ENCODE measurements around the gene TRIM41.

The TRIM41 gene

DNA sequence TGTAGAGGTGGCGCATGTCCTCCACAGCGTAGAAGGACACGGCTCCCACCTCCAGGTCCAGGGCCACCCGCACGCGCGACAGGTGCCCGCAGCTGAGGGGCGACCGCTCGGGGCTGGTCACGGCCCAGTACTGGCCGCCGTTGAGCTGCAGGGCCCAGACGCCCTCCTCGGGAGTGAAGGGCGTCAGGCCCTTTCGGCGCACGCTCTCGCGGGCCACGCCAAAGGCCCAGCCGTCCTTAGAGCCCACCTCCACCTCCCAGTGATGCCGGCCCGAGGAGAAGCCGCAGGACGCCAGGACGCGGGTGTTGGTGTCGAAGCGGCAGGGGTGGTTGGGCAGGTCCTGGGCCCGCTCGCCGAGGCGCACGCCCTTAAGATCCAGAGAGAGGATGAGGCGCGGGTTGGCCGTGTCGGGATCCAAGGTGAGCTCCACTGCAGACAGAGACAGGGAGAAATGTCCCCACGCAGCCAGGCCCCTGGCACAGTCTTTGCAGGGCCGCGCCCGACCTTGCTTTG is 27.8 kb upstream of the TRIM41 start:
- Histone ChIP-seq H3K4me1 (ENCODE audit: control insufficient read depth, insufficient read depth, low read length) (peaks cover 38% of the 10 kb centered on the region), H3K9ac (ENCODE audit: low read length) (no peak overlapping the region), H3K27me3 (ENCODE audit: control insufficient read depth, insufficient read depth, low read length) (peaks cover 31% of the 10 kb centered on the region), H3K36me3 (ENCODE audit: control insufficient read depth, insufficient read depth, low read length) (no peaks in the 10 kb centered on the region), H3K27ac (ENCODE audit: low read depth, low read length) (no peak overlapping the region), H3K9me3 (ENCODE audit: control insufficient read depth, insufficient read depth, low read depth, low read length) (no peaks in the 10 kb centered on the region), H3K4me3 (ENCODE audit: low read depth, low read length) (no peak overlapping the region)

DNA sequence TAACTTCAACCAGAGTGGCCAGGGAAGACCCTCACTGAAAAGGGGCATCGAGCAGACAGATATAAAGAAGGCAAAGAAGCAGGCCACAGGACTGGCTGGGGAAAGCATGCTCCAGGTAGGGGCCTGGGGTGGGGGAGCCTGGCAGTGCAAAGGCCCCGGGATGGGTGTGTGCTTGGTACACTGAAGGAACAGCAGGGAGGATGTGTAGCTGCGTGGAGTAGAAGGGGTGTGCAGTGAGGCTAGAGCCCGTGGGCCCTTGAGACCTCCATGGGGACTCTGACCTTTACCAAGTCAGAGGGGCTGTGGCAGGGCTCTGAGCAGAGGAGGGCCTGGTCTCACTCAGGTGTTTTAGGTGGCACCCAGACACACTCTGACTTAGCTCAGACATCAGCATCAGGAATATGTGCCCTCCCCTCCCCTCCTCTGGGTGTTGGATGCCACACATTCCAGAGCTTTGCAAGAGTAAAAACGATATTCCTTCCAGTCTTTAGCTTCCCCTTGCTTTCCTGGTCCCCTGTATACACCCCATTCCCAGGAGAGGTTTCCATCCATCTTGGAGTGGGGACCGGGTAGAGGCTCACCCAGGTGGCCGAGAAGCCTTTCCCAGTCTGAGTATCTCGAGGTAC is 25.6 kb upstream of the TRIM41 start:
- H3K9ac ChIP-seq (ENCODE audit: low read length) = no peak overlapping the region
- H3K27me3 ChIP-seq (ENCODE audit: control insufficient read depth, insufficient read depth, low read length) = peaks cover 41% of the 10 kb centered on the region
- H3K27ac ChIP-seq (ENCODE audit: low read depth, low read length) = no peak overlapping the region
- peaks cover 47% of the 10 kb centered on the region for H3K4me1 ChIP-seq (ENCODE audit: control insufficient read depth, insufficient read depth, low read length)
- no peaks in the 10 kb centered on the region for H3K9me3 ChIP-seq (ENCODE audit: control insufficient read depth, insufficient read depth, low read depth, low read length)
- H3K36me3 ChIP-seq (ENCODE audit: control insufficient read depth, insufficient read depth, low read length) = no peaks in the 10 kb centered on the region
- H3K4me3 ChIP-seq (ENCODE audit: low read depth, low read length) = no peak overlapping the region; the same call in 1 of the 2 replicates

DNA sequence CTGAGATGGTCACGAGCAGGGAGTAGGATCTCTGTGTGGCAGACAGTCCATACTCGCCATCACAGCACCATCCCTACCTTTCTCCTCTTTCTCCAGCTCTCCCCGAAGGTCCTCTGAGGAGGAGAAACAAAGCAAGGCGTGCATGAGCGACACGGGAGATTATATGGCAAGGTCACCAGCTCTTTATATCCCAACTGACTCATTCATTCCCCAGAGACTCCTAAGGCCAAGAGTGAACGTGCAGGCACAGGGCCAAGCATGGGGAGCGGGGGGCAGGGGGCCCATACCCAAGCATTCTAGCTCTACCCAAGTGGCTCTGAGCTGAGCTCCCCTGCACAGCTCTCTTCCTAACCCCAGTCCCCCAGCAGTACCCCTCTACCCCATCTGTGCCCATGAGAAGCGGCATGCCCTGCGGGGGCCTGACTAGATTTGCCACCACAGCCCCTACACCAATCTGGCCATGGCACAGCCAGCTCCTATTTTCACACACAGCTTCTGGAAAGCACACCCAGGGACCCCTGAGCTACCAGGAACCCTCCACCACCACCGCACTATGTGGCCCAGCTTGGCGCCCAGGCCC is 24.9 kb upstream of the TRIM41 start:
- H3K9ac ChIP-seq (ENCODE audit: low read length) = no peak overlapping the region
- H3K4me3 ChIP-seq (ENCODE audit: low read depth, low read length) = no peak overlapping the region
- no peak overlapping the region for H3K27ac ChIP-seq (ENCODE audit: low read depth, low read length)
- no peaks in the 10 kb centered on the region for H3K9me3 ChIP-seq (ENCODE audit: control insufficient read depth, insufficient read depth, low read depth, low read length)
- peaks cover 43% of the 10 kb centered on the region for H3K4me1 ChIP-seq (ENCODE audit: control insufficient read depth, insufficient read depth, low read length)
- H3K36me3 ChIP-seq (ENCODE audit: control insufficient read depth, insufficient read depth, low read length) = no peaks in the 10 kb centered on the region
- peaks cover 43% of the 10 kb centered on the region for H3K27me3 ChIP-seq (ENCODE audit: control insufficient read depth, insufficient read depth, low read length)

DNA sequence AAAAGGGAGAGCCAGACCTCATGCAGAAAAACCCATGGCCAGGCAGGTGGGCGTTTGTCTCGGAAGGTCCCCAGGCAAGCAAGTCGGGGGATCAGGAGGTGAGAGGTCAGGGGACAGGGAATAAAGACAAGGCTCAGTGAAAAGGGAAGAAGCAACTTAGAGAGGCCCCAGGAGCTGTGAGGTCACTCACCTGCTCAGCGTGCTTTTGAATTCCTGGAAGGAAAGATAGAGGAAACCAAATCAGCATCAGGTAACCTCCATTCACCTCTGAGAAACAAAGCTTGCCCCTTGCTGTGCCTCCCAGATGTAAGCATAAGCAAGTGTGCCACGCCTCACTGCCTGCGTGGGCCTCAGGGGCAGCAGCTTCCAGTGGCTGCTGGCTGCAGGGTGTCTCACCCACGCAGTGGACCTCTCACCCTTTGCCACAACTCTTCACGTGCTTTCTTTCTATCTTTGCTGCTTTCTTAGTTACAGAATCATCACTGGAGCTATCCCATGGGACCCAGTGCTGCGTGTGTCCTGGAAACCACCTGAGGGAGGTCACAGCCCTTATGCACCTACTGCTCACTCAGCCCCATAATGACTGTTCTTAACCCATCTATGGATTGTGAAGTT is 24.1 kb upstream of the TRIM41 start:
- H3K36me3 ChIP-seq (ENCODE audit: control insufficient read depth, insufficient read depth, low read length) = no peaks in the 10 kb centered on the region
- no peak overlapping the region for H3K9ac ChIP-seq (ENCODE audit: low read length)
- peaks cover 43% of the 10 kb centered on the region for H3K4me1 ChIP-seq (ENCODE audit: control insufficient read depth, insufficient read depth, low read length)
- H3K4me3 ChIP-seq (ENCODE audit: low read depth, low read length) = no peak overlapping the region
- no peaks in the 10 kb centered on the region for H3K9me3 ChIP-seq (ENCODE audit: control insufficient read depth, insufficient read depth, low read depth, low read length)
- peaks cover 52% of the 10 kb centered on the region for H3K27me3 ChIP-seq (ENCODE audit: control insufficient read depth, insufficient read depth, low read length)
- no peak overlapping the region for H3K27ac ChIP-seq (ENCODE audit: low read depth, low read length)

DNA sequence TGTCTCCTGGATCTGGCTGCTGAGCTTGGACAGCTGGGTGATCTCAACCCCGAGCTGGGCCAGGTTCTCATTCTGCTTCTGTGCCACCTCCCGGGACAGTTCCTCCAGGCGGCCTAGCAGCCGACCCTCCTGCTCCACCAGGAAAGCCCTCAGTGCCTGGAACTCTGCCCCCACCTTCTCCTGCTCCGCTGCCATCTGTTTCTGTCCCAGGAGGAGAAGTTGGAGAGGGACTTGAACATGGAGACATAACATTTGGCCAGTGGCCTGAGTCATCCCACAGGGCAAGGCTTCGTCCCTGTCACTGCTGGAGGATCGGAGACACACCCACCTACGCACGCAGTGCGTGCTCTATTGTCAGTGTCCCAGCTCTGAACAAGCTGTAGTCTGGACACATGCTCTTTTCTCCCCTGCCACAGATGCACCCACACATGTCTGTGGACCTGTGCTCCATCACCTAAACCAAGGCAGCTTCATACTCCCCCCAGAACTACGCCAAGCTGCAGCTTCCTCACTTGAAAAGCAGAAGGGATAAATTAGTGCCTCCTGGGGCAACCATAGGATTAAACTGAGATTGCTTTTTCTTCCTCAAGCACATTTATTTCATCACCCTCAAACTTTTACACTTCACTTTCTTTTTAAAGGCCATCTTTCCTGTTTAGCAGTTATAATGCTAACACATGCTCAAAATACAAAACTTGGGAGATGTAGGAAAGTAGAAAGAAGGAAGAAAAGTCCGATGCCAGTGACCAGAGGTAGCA is 23.0 kb upstream of the TRIM41 start:
- H3K36me3 ChIP-seq (ENCODE audit: control insufficient read depth, insufficient read depth, low read length) = no peaks in the 10 kb centered on the region

DNA sequence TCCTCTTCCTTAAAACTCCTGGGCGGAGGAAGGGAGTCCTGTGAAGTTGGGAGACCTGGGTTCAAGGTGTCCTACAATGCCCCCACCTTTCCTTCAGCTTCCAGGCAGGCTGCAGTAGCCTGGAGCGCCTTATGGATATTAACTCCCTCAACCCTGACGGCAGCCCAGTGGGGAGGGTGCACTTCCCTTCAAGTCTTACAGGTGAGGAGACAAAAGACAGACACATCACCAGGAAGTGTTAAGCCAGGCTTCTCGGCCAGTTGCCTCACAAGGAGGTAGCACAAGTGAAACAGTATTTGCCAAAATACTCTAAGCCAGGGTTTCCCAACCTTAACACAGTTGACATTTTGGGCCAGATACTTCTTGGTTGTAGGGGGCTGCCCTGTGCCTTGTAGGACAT is 22.3 kb upstream of the TRIM41 start:
- Histone ChIP-seq H3K9ac (ENCODE audit: low read length) (no peak overlapping the region), H3K27me3 (ENCODE audit: control insufficient read depth, insufficient read depth, low read length) (peaks cover 70% of the 10 kb centered on the region), H3K4me1 (ENCODE audit: control insufficient read depth, insufficient read depth, low read length) (peaks cover 48% of the 10 kb centered on the region), H3K27ac (ENCODE audit: low read depth, low read length) (no peak overlapping the region), H3K36me3 (ENCODE audit: control insufficient read depth, insufficient read depth, low read length) (no peaks in the 10 kb centered on the region), H3K4me3 (ENCODE audit: low read depth, low read length) (no peak overlapping the region), H3K9me3 (ENCODE audit: control insufficient read depth, insufficient read depth, low read depth, low read length) (no peaks in the 10 kb centered on the region)

More for the DNA sequence above, 23.0 kb upstream of the TRIM41 start:
- peaks cover 43% of the 10 kb centered on the region for H3K4me1 ChIP-seq (ENCODE audit: control insufficient read depth, insufficient read depth, low read length)
- H3K9ac ChIP-seq (ENCODE audit: low read length) = no peak overlapping the region
- no peak overlapping the region for H3K4me3 ChIP-seq (ENCODE audit: low read depth, low read length)
- no peak overlapping the region for H3K27ac ChIP-seq (ENCODE audit: low read depth, low read length)
- peaks cover 62% of the 10 kb centered on the region for H3K27me3 ChIP-seq (ENCODE audit: control insufficient read depth, insufficient read depth, low read length)
- H3K9me3 ChIP-seq (ENCODE audit: control insufficient read depth, insufficient read depth, low read depth, low read length) = no peaks in the 10 kb centered on the region

DNA sequence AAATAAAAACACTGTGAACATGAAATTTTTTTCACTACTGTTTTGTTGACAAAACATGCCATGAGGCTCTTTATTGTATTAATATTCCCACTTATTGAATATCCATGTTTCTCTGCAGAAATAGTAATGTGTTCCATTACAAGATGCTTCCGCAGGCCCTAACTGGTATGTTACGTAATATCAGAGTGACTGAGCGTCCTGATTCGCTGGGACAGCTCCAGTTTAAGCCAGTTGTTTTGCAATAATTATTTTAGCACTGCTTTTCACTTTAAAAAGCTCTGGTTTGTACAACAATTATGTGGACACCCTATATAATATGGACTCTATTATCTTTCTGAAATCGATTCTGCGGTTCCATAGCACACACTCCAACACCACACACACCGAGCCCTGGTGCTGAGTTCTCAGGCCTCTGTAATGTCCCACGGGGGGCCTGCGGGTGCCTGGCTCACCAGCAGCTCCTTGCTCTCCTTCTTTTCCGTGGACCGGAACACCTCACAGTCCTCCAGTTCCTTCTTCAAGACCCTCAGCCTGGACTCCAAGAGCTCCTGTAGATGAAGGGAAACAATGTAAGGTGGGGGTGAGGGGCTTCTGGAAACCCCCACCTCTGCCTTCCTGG is 19.9 kb upstream of the TRIM41 start:
- no peaks in the 10 kb centered on the region for H3K9me3 ChIP-seq (ENCODE audit: control insufficient read depth, insufficient read depth, low read depth, low read length)
- H3K36me3 ChIP-seq (ENCODE audit: control insufficient read depth, insufficient read depth, low read length) = no peaks in the 10 kb centered on the region
- H3K27ac ChIP-seq (ENCODE audit: low read depth, low read length) = no peak overlapping the region
- peaks cover 39% of the 10 kb centered on the region for H3K4me1 ChIP-seq (ENCODE audit: control insufficient read depth, insufficient read depth, low read length)
- H3K27me3 ChIP-seq (ENCODE audit: control insufficient read depth, insufficient read depth, low read length) = peaks cover 75% of the 10 kb centered on the region
- H3K4me3 ChIP-seq (ENCODE audit: low read depth, low read length) = peak overlapping the region; percentile 80
- no peak overlapping the region for H3K9ac ChIP-seq (ENCODE audit: low read length)

DNA sequence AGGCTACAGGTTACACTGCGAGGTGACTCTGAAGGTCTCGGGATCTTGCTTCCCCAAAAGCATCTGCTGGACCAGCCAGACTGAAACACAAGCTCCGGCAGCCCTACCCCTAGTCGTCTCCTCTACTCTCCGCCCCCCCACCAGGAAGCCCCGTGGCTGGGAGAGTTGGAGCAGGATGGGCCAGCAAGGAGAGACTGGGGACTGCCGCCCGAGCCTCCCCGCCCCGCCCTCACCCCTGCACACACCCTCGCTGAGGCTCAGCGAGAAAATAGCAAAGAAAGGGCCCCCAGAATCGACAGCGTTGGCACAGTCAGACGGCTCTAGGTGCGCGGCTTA is 19.3 kb upstream of the TRIM41 start:
- Histone ChIP-seq H3K9me3 (ENCODE audit: control insufficient read depth, insufficient read depth, low read depth, low read length) (no peaks in the 10 kb centered on the region), H3K9ac (ENCODE audit: low read length) (no peak overlapping the region), H3K4me3 (ENCODE audit: low read depth, low read length) (peak overlapping the region; percentile 80), H3K27me3 (ENCODE audit: control insufficient read depth, insufficient read depth, low read length) (peaks cover 75% of the 10 kb centered on the region), H3K27ac (ENCODE audit: low read depth, low read length) (no peak overlapping the region), H3K4me1 (ENCODE audit: control insufficient read depth, insufficient read depth, low read length) (peaks cover 34% of the 10 kb centered on the region), H3K36me3 (ENCODE audit: control insufficient read depth, insufficient read depth, low read length) (no peaks in the 10 kb centered on the region)

DNA sequence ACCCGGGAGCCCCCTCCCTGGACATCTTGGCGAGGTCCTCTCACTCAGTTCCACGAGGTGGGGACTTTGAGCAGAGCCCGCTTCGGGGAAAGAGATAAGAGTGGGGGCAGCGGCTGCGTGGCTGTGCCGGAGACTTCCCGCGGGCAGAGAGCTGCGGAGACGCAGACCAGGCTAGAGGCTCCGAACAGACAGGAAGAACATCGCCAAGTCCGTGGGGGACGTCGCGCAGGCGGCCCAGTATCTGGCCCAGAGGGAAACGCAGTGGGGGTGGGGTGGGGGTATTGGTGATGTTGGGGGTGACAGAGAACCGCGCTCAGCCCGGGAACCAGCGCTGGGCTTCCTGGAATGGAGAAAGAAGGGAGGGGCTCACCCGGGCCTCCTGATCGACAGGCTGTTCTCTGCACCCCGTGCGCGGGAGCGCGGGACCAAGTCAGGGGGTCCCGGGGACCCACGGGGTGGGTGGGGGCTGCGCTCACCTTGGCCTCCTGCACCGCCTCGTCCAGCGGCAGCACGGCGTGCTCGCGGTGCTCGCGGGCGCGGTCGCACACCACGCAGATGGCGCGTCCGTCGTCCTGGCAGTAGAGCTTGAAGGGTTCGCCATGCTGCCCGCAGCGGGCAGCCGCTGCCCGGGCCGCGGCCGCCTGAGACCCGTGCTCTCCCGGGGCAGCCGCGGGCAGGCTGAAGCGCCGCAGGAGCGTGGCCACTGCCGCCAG is 18.8 kb upstream of the TRIM41 start:
- Histone ChIP-seq H3K4me3 (ENCODE audit: low read depth, low read length) (peak overlapping the region; percentile 80), H3K4me1 (ENCODE audit: control insufficient read depth, insufficient read depth, low read length) (peaks cover 28% of the 10 kb centered on the region), H3K9me3 (ENCODE audit: control insufficient read depth, insufficient read depth, low read depth, low read length) (no peaks in the 10 kb centered on the region), H3K36me3 (ENCODE audit: control insufficient read depth, insufficient read depth, low read length) (no peaks in the 10 kb centered on the region), H3K27me3 (ENCODE audit: control insufficient read depth, insufficient read depth, low read length) (peaks cover 71% of the 10 kb centered on the region), H3K27ac (ENCODE audit: low read depth, low read length) (no peak overlapping the region), H3K9ac (ENCODE audit: low read length) (no peak overlapping the region)

All from HUES6 (cell line).